Measurements from ENCODE around the gene EIF5AL1. TPM values are rescaled to one million over a fixed set of nuclear protein-coding genes. Genes with fewer than 3 reads are reported as not detected.

The EIF5AL1 gene
- total RNA-seq, 2 experiments from 2014 or later: 1.0 to 1.1 TPM

DNA sequence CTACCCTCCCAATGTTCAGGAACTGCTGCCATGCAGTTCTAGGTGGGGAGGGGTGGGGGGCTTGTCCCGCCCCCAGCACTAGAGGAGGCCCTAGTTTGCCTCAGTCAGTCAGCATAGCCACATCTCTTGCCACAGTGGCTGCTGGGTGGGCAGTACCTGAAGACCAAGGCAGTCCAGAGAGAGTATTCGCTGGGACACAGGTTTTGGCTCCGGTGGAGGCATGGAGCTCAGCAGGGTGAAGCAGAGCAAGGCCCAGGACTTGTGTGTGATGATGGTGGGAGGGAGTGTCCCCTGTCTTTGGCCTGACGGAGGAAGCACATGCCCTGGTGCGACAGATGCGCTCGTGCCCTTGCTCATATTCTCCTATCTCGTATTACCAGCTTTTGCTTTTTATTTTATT is 42.2 kb upstream of the EIF5AL1 start:
- intact Hi-C loops (cut with micrococcal nuclease): no loop called here
- CTCF ChIA-PET: interaction anchor here (1.3 to 5.0 kb wide), 5 partner anchors 11 to 97 kb away, joined by 3 to 55 read pairs (median 7); no protein-coding TSS in a partner anchor
- ATAC-seq (no peak), DNase-seq (no peak)
- no peaks in the 10 kb centered on the region for H3K36me3 Mint-ChIP-seq (ENCODE audit: low read depth)
- TF ChIP-seq, protein P1, sequence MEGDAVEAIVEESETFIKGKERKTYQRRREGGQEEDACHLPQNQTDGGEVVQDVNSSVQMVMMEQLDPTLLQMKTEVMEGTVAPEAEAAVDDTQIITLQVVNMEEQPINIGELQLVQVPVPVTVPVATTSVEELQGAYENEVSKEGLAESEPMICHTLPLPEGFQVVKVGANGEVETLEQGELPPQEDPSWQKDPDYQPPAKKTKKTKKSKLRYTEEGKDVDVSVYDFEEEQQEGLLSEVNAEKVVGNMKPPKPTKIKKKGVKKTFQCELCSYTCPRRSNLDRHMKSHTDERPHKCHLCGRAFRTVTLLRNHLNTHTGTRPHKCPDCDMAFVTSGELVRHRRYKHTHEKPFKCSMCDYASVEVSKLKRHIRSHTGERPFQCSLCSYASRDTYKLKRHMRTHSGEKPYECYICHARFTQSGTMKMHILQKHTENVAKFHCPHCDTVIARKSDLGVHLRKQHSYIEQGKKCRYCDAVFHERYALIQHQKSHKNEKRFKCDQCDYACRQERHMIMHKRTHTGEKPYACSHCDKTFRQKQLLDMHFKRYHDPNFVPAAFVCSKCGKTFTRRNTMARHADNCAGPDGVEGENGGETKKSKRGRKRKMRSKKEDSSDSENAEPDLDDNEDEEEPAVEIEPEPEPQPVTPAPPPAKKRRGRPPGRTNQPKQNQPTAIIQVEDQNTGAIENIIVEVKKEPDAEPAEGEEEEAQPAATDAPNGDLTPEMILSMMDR (IDR thresholded peaks at IDR 0.05): no peak
- H3K4me3 Mint-ChIP-seq: no peak overlapping the region
- peaks cover 2% of the 10 kb centered on the region for H3K27me3 Mint-ChIP-seq
- no peaks in the 10 kb centered on the region for H3K9me3 Mint-ChIP-seq
- POLR2A ChIA-PET: interaction anchor here (0.7 kb wide), 1 partner anchor 155 kb away, joined by 3 read pairs; no protein-coding TSS in a partner anchor
- H3K27ac Mint-ChIP-seq: no peak overlapping the region
- H3K4me1 Mint-ChIP-seq (ENCODE audit: low read depth): no peaks in the 10 kb centered on the region

DNA sequence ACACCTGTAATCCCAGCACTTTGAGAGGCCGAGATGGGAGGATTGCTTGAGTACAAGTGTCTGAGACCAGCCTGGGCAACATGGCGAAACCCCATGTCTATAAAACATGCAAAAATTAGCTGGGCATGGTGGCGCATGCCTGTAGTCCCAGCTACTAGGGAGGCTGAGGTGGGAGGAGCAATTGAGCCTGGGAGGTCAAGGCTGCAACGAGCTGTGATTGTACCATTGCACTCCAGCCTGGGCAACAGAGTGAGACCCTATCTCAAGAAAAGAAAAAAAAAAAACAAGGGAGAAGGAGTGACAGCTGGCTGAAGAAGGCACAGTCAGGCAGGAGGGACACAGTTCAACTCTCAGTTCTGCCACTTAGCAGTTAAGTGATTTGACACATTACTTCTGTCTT is 40.6 kb upstream of the EIF5AL1 start:
- H3K27ac Mint-ChIP-seq: no peak overlapping the region

DNA sequence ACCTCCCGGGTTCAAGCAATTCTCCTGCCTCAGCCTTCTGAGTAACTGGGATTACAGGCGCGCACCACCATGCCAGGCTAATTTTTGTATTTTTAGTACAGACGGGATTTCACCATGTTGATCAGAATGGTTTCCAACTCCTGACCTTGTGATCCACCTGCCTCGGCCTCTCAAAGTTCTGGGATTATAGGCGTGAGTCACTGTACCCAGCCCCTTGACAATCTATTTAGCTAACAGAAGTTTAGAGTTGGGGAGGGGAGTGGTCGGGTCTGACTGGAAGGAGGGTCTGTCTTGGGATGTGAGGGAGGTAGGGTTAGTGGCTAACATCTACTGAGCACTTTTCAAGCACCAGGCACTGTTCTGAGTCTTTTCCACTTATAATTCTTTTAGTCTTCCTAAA is 39.9 kb upstream of the EIF5AL1 start:
- CTCF ChIA-PET: interaction anchor here (0.8 kb wide), 1 partner anchor 8 kb away, joined by 3 read pairs; no protein-coding TSS in a partner anchor
- Mint-ChIP-seq H3K4me1 (ENCODE audit: low read depth) (no peaks in the 10 kb centered on the region), H3K36me3 (ENCODE audit: low read depth) (no peaks in the 10 kb centered on the region), H3K27me3 (peaks cover 7% of the 10 kb centered on the region), H3K9me3 (no peaks in the 10 kb centered on the region), H3K4me3 (no peak overlapping the region), H3K27ac (no peak overlapping the region)
- POLR2A ChIA-PET: no interaction called here
- TF ChIP-seq, protein P1 (IDR thresholded peaks at IDR 0.05): no peak
- DNase-seq (no peak), ATAC-seq (no peak)
- intact Hi-C loops (cut with micrococcal nuclease): no loop called here

More for the DNA sequence above, 40.6 kb upstream of the EIF5AL1 start:
- Mint-ChIP-seq H3K9me3 (no peaks in the 10 kb centered on the region), H3K4me3 (no peak overlapping the region), H3K27me3 (peaks cover 6% of the 10 kb centered on the region), H3K4me1 (ENCODE audit: low read depth) (no peaks in the 10 kb centered on the region), H3K36me3 (ENCODE audit: low read depth) (no peaks in the 10 kb centered on the region)
- ATAC-seq: no peak
- intact Hi-C loops (cut with micrococcal nuclease): no loop called here
- DNase-seq: no peak
- CTCF ChIA-PET: interaction anchor here (0.7 kb wide), 1 partner anchor 97 kb away, joined by 3 read pairs; no protein-coding TSS in a partner anchor
- TF ChIP-seq, protein P1 (IDR thresholded peaks at IDR 0.05): no peak
- POLR2A ChIA-PET: no interaction called here

DNA sequence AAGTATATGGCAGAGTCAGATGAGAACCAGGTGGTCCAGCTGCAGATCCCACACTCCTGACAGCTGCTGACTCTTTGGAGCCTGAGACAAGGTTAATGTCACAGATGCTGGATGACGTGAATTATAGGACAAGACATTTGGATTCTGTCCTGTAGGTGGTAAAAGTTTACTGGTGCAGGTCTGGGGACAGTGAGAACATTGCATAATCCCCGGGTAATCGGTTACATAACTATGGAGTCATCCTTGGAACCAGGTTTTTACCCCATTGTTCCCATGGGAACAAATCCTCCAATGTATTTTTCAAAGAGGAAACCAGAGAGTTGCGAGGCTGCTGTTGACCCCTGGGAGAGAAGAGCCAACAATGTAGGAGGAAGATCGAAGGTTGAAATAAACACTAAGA is 39.4 kb upstream of the EIF5AL1 start:
- H3K9me3 Mint-ChIP-seq: no peaks in the 10 kb centered on the region
- no peak for ATAC-seq
- H3K4me1 Mint-ChIP-seq (ENCODE audit: low read depth): no peaks in the 10 kb centered on the region
- POLR2A ChIA-PET: interaction anchor here (0.8 kb wide), 1 partner anchor 448 kb away, joined by 3 read pairs; no protein-coding TSS in a partner anchor
- H3K36me3 Mint-ChIP-seq (ENCODE audit: low read depth): no peaks in the 10 kb centered on the region
- intact Hi-C loops (cut with micrococcal nuclease): no loop called here
- CTCF ChIA-PET: interaction anchor here (0.8 kb wide), 1 partner anchor 9 kb away, joined by 3 read pairs; no protein-coding TSS in a partner anchor
- DNase-seq: no peak
- peaks cover 10% of the 10 kb centered on the region for H3K27me3 Mint-ChIP-seq
- TF ChIP-seq, protein P1 (IDR thresholded peaks at IDR 0.05): no peak
- H3K4me3 Mint-ChIP-seq: no peak overlapping the region
- H3K27ac Mint-ChIP-seq: no peak overlapping the region

DNA sequence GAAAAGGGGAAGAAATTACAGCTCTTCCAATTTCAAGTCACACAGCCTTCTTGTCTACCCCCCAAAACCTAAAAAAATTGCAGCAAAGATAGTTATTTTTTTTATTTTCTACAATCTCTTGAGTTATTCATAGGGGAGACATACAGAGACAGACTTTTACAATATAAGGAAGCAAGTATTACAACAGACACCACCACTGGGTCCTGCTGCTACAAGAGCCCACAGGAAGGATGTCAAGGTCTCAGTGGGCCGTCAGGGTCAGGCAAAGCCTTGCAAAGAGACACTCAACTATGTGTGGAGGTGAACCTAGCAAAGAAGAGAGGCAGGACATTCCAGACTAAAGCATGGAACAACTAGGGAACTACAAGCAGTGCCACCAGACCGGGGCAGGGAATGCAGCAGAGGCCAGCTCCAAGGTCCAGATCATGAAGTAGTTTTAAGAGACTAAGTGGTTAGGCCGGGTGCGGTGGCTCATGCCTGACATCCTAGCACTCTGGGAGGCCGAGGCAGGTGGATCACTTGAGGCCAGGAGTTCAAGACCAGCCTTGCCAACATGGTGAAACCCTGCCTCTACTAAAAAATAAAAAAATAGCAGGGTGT is 38.7 kb upstream of the EIF5AL1 start:
- intact Hi-C loops (cut with micrococcal nuclease): no loop called here
- Mint-ChIP-seq H3K4me3 (no peak overlapping the region), H3K36me3 (ENCODE audit: low read depth) (no peaks in the 10 kb centered on the region), H3K27ac (no peak overlapping the region), H3K4me1 (ENCODE audit: low read depth) (no peaks in the 10 kb centered on the region), H3K27me3 (peaks cover 10% of the 10 kb centered on the region), H3K9me3 (no peaks in the 10 kb centered on the region)
- no peak for ATAC-seq
- TF ChIP-seq, protein P1 (IDR thresholded peaks at IDR 0.05): no peak
- ChIA-PET POLR2A (interaction anchor here (0.8 to 0.9 kb wide), 2 partner anchors 14 to 447 kb away, joined by 3 read pairs; no protein-coding TSS in a partner anchor), CTCF (no interaction called here)
- no peak for DNase-seq
